ENCODE measurements around the gene PTP4A1. TPM values are rescaled to one million over a fixed set of nuclear protein-coding genes. Genes with fewer than 3 reads are reported as not detected.

PTP4A1 gene
- total RNA-seq, 2 donors from 2014 or later = 18.2 to 27.5 TPM

DNA sequence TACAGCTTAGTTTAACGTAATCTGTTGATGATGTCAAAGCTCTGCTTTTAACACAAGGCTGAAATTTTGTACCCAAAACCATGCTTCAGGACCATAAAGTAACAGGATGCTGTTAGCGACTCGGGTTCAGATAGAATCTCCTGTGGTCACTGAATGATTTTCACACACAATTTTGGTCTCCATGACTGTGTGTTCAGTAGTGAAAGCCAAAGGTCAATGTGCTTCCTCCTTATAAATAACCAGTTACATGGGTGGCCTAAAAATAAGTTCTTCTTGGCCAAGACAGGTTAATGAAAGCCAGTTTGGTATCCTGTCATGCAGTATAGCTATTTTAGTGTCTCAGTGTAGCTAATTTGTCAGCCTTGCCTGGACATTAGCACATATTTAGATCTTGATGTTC, 19.1 kb upstream of the PTP4A1 start:
- intact Hi-C loops (cut with DNase I) = no loop called here
- DNase-seq (ENCODE audit: low spot score) = no peak

DNA sequence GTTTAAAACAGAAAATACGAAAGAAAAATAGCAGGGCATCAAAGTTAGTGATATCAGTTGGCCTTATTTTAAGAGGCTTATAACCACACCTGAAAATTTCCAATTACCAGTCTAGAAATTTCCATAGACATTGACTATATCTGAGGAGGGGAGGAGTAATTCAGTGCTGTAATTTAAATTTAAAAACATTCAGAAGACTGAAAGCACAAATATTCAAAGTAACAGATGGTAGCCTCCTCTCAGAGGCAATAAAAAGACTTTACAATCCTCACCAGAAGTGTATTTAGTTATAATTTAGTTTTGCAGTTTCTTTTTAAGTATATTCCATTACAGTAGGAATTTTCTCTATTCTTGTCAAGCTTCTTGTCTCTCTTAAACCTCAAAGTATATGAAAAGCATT, 18.4 kb upstream of the PTP4A1 start:
- intact Hi-C loops (cut with DNase I) = no loop called here

DNA sequence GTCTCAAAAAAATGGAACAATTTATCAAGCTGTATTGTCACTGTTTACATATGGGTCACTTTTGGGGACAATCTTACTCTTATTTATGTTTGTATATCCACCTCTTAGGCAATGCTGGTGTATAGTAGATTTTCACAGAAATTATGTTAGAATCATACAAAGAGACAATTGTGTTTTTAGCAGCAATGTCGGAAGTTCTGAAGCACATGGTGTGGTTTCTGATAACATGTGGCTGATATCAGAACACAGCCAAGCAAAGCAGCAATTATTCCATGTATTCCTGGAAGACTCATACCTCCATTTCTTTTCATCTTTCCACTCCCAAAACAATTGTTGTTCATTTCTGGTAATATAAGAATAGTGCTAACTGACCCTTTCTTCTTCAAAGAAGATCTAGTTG, 17.5 kb upstream of the PTP4A1 start:
- no peak for DNase-seq (ENCODE audit: low spot score)
- intact Hi-C loops (cut with DNase I) = no loop called here

More for the DNA sequence above, 18.4 kb upstream of the PTP4A1 start:
- DNase-seq (ENCODE audit: low spot score) = no peak

- DNase-seq (ENCODE audit: low spot score) = no peak
- intact Hi-C loops (cut with DNase I) = no loop called here
Observed at GRCh38 chr6:63556369-63556768, 15.9 kb upstream of the PTP4A1 start.

DNA sequence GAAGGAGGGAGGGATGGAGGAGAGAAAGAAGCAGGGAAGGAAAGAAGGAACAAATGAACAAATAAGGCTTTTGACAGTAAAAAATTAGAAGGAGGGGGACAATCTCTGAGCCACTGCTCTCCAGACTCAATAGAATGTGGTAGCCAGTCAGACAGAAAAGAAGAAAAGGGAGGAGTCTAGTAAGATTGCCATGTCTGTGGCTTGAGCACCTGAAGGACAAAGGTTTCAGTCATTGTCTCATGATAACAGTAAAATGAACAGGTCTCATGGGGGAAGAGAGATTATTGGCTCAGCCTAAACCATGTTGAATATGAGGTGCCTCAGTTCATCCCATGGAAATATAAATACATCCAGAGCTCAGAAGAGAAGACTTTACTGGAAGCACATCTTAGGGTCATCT, 14.0 kb upstream of the PTP4A1 start:
- intact Hi-C loops (cut with DNase I) = no loop called here
- DNase-seq (ENCODE audit: low spot score) = no peak

GRCh38 chr6:63560801-63561287, 11.4 kb upstream of the PTP4A1 start:
- DNase-seq (ENCODE audit: low spot score) = no peak
- intact Hi-C loops (cut with DNase I) = no loop called here

DNA sequence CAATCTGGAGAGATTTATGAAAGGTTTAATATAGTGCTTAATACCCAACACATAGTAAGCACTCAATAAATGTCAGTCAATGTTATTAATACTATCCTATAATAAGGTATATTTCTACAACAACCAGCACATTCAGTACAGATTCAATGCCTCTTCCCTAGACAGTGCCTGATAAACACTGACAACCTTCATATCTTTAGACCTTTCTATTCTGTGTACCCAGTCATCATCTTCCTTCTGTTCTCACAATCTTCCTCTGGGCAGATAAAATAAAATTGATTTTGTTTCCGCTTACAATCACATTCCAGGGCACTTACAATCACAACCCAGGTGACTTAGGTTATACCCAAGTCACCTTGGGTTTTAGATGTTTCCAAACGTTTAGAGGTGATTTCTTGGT, 11.0 kb upstream of the PTP4A1 start:
- intact Hi-C loops (cut with DNase I) = no loop called here
- no peak for DNase-seq (ENCODE audit: low spot score)

GRCh38 chr6:63563235-63563634, 9.0 kb upstream of the PTP4A1 start:
- intact Hi-C loops (cut with DNase I) = no loop called here
- DNase-seq (ENCODE audit: low spot score) = no peak

DNA sequence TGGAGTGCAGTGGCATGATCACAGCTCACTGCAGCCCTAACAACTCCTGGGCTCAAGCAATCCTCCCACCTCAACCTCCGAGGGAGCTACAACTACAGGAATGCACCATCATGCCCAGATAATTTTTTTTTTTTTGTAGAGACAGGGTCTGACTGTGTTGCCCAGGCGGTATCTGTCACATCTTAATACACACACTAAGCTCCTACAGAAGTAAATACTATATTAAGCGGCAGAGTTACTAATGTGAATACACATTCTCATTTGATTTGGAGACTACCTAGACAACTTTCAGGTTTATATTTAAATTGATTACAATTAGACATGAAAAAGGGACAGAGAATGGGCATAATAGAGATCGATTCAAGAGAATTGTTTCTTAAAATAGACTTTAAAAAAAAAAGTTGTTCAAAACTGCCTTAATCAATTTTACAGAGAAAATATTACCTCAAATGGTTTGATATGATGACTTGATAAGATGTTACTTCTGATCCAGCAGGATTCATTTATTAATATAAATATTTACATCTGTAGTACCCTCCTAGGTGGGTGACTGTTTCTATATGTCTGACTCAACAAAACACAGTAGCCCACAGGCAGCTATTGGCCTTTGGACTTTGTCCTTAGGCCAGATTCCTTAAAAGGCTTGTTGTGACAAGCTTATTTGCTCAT, 7.1 kb upstream of the PTP4A1 start:
- no peak for DNase-seq (ENCODE audit: low spot score)
- intact Hi-C loops (cut with DNase I) = no loop called here

GRCh38 chr6:63565727-63566596, 6.3 kb upstream of the PTP4A1 start:
- no peak for DNase-seq (ENCODE audit: low spot score)
- intact Hi-C loops (cut with DNase I) = no loop called here

DNA sequence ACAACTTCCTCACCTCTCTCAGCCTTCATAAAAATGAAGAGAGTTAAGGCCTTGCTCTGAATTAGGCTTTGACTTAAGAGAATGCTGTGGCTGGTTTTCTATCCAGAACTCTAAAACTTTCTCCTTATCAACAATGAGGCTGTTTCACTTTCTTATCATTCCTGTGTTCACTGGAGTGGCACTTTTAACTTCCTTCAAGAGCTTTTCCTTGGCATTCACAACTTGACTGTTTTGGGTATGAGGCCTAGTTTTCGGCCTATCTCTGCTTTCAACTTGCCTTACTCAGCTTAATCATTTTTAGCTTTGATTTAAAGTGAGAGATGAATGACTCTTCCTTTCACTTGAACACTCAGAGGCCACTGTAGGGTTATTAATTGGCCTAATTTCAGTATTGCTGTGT, 4.3 kb upstream of the PTP4A1 start:
- intact Hi-C loops (cut with DNase I) = no loop called here
- no peak for DNase-seq (ENCODE audit: low spot score)

GRCh38 chr6:63571361-63572043, 778 bp upstream of the PTP4A1 start:
- peak; percentile 90 for DNase-seq (ENCODE audit: low spot score)
- intact Hi-C loops (cut with DNase I) = loop anchor here in 1 of 2 donors (10.0 kb wide), 1 partner anchor 63 kb away; the partner anchor contains the start of gene PHF3

DNA sequence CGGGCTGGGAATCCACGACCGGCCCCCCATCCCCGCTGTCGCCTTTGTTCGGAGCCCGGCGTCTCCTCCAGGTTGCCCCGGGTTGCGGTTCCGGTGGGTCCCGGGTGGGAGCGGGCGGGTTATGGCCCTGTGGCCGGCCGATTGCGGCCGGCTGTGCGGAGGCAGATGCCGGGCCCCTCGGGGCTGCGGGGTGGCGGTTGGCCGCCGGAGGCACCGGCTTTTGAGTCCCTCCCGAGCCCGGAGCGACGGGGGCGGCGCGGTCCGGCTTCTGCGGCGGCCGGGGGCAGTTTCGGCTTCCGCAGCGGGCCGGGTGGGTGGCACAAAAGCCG, 431 bp downstream of the PTP4A1 start:
- intact Hi-C loops (cut with DNase I) = loop anchor here in 1 of 2 donors (10.0 kb wide), 1 partner anchor 62 kb away; the partner anchor contains the start of gene PHF3
- no peak for DNase-seq (ENCODE audit: low spot score)

DNA sequence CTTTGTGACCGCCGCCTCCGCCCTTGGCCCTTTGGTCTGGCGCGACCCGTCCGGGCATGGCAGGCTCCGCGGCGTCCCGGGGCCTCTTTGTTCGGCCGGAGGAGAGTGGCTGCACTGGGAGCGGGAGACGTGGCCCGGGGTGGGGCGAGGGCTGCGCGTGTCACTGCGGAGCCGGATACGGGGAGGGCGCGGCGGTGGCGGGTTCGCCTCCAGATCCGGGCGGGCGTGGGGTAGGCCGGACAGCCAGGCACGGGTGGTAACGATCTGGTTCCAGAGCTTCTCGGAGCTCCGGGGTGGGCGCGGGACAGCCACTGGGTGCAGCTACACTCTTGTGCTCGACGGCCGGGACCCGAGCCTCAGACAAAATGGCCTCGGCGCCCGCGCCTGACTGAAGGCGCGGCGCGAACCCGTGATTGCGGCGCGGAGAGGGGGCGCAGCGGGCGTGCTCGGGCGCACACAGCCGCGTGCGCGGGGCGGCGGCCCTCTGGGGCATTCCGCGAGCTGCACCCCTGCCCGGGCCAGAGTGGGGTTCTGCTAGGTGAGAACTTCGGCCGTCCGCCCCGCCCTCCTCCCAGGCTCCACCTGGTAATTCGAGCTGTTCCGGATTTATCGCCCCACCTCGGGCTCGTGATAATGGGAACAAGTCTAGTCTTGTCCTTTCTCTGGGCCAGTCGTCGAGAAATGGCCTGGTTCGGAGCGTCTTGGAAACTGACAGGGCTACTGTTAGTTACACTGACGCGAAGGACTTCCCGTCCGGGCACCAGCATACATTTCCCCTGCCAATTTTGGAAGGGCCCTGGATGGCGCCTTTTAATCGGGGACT, 1.0 kb downstream of the PTP4A1 start:
- intact Hi-C loops (cut with DNase I) = loop anchor here in 1 of 2 donors (10.0 kb wide), 1 partner anchor 62 kb away; the partner anchor contains the start of gene PHF3
- DNase-seq (ENCODE audit: low spot score) = peak; percentile 93

DNA sequence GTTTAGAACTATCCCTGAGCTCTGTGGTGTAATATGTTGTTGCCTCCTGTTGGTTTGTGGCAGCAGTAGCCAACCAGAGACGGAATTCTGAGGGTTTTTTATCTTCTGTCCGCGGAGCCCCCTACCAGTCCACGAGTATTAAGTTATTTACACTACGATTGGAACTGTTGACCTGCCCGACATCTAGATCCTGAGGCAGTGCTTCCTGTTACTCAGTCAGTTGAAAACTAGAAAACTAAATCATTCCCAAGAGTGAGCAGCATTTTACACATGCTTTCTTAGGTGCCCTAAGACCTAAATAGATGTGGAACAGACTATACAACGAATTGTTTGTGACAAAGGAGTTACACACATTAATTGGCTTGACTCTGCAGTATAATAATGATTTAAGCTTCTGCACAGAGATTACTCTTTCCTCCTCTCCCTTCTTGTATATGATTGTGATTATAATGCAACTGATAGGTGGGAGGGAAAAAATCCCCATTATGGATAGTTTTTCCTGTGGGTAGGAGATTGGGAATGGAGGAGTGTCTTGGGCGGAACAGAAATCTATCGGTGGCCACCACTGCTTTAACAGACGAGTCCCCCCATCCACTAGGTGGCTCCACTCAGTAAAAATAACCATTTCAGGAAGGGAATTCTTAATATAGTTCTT, 1.7 kb downstream of the PTP4A1 start:
- no peak for DNase-seq (ENCODE audit: low spot score)
- intact Hi-C loops (cut with DNase I) = loop anchor here in 1 of 2 donors (10.0 kb wide), 1 partner anchor 61 kb away; the partner anchor contains the start of gene PHF3

GRCh38 chr6:63574554-63574900, 2.2 kb downstream of the PTP4A1 start:
- no peak for DNase-seq (ENCODE audit: low spot score)
- intact Hi-C loops (cut with DNase I) = loop anchor here in 1 of 2 donors (10.0 kb wide), 1 partner anchor 60 kb away; the partner anchor contains the start of gene PHF3

DNA sequence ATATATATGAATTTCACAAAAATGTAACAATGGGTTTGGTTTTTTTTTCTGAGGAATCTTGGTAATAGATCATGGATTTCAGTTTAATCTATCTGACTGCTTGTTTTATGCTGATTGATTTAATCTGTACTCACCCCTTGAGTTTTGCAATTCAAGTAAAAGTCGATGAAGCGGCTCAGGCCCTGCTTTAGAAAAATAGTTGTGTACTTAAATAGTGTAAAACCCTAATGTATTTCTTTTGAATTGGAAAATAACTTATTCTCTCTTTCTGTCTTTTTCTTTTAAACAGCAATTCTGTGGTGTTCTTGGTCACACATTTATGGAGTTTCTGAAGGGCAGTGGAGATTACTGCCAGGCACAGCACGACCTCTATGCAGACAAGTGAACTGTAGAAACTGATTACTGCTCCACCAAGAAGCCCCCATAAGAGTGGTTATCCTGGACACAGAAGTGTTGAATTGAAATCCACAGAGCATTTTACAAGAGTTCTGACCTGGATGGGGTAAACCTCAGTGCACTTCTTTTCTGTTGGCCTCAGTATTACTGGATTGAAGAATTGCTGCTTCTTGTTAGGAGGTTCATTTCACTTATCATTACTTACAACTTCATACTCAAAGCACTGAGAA, 4.0 kb downstream of the PTP4A1 start:
- DNase-seq (ENCODE audit: low spot score) = no peak
- intact Hi-C loops (cut with DNase I) = loop anchor here in 1 of 2 donors (10.0 kb wide), 1 partner anchor 59 kb away; the partner anchor contains the start of gene PHF3

All from posterior vena cava (tissue), 2 donors.